ENCODE measurements around the gene C20orf144.
"Not testable (repeated sequence)": the region's sequence is repeated elsewhere in the genome, so short reads cannot be mapped to it uniquely, and the experiment has no call there.

Gene C20orf144

DNA sequence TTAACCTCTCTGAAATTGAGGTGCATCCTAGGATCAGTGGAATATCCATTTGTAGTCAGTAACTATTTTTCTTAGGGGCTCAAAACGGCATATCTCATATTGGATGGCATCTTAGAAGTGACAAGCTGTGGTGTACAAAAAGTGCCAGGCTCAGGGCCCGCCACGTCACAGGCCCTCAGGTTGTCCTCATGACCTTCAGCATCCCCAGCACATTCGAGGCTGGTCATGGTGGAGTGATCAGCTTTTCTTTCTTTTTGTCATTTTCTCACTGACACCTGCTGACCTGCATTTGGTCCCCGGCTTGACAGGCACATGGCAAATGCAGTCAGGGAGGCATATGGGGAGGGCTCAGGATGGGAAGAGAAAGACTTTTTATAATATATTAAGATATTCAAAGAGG, 31.2 kb downstream of the C20orf144 start:
- peak in 3 of 56 donors; percentile 39 to 57 (median 47) for DNase-seq

DNA sequence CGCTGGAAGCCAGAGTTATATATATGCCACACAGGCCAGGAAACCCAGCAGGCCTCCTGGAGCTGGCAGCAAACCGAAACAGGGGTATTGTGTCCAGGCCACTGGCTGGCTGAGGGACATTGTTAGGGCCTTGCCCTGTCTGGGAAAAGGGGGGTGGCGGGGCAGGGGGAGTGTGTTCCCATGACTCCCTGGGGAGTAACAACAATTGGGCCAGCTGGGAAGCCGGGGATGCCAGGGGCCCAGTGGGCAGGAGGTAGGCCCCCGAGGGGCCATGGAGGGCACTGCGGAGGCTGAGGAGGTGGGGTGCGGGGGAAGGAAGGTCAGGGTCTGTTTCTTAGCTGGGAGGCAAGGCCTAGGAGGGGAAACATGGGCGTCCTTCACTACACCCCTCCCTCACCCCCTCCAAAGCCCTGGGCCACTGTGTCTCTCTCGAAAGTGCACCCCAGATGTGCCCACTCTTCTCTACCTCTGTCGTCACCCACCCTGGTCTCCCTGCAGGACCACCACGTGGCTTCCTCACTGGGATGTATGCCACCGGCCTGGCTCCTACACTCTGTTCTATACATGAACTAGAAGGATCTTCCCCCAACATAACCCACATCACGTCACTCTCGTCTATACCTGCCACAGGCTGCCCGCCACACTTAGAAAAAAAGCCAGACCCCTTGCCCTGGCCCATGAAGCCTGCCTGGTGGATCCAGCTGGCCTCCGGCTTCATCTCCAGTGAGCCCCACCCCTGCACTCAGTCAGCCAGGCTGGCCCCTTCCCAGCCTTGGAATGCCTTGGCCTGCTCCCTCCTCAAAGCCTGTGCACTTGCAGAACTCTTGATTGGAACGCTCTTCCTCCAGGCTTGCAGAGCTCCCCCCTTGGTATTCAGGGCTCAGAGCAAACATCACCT, 31.9 kb downstream of the C20orf144 start:
- DNase-seq = peak in 52 of 56 donors; percentile 21 to 89 (median 76)

GRCh38 chr20:33694639-33695012, 32.5 kb downstream of the C20orf144 start:
- peak in 8 of 56 donors; percentile 28 to 58 (median 44) for DNase-seq

DNA sequence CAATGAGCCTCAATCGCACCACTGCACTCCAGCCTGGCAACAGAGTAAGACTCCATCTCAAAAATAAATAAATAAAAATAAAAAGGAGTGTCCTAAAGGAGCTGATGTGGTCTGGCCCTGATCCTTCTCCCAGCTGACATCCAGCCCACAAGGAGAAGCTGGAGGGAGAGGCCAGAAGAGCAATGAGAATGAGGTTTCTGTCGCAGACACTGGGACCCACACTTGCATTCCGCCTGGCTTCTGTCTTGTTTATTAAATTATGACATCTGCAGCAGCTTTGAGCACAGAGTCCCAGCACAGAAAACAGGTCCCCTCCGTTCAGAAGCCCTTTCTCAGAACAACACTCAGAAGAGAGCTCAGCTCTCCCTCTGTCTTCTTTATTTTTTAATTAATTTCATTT, 34.3 kb downstream of the C20orf144 start:
- DNase-seq = no peak

DNA sequence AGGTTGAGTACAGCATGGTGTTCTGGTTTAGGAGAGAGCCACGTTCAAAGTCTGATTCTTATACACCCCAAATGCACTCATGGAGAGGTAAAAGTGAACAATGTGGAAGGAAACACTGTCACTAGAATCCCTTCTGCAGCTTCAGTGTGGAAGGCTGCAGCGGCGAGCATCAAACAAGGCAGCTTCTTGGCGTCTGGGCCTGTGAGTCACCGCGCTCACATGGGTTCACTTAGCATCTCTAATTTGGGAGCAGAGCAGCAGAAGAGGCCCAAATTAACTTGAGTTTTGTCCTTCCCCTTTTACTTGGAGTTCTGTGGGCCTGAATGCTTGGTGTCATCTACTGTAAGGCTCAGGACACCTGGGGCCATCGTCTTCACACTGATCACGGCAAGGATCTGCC, 35.0 kb downstream of the C20orf144 start:
- peak in 40 of 56 donors; percentile 9 to 87 (median 54) for DNase-seq

GRCh38 chr20:33698966-33699365, 36.8 kb downstream of the C20orf144 start:
- DNase-seq = not testable (repeated sequence)

GRCh38 chr20:33700696-33701441, 38.7 kb downstream of the C20orf144 start:
- not testable (repeated sequence) for DNase-seq

GRCh38 chr20:33701629-33702450, 39.7 kb downstream of the C20orf144 start:
- peak in 3 of 56 donors; percentile 12 to 21 (median 19) for DNase-seq

GRCh38 chr20:33702861-33703260, 40.7 kb downstream of the C20orf144 start:
- DNase-seq = peak in 3 of 56 donors; percentile 1 to 13 (median 4)

GRCh38 chr20:33703498-33704137, 41.5 kb downstream of the C20orf144 start:
- no peak for DNase-seq

GRCh38 chr20:33704197-33704924, 42.2 kb downstream of the C20orf144 start:
- DNase-seq = peak in 4 of 56 donors; percentile 9 to 35 (median 24)

GRCh38 chr20:33707668-33708067, 45.5 kb downstream of the C20orf144 start:
- DNase-seq = no peak

DNA sequence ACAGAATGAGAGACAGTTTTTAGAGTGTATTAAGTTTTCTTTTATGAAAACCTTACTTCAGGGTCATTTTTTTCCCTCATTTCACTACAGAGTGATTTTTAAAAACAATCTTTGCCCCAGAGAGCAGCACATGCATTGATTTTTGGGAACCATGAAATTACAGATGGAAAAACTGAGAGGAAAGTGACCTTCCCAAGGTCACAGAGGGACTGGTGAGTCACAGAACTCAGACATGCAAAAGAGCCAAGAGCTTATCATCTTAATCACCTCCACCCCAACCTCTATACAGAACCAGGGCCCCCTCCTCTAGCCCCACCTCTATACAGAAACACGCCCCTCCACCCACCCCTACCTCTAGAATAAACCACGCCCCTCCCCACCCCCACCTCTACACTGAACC, 47.3 kb downstream of the C20orf144 start:
- DNase-seq = no peak

- DNase-seq = no peak
These were observed 47.9 kb downstream of the C20orf144 start for GRCh38 chr20:33709905-33710541.

DNA sequence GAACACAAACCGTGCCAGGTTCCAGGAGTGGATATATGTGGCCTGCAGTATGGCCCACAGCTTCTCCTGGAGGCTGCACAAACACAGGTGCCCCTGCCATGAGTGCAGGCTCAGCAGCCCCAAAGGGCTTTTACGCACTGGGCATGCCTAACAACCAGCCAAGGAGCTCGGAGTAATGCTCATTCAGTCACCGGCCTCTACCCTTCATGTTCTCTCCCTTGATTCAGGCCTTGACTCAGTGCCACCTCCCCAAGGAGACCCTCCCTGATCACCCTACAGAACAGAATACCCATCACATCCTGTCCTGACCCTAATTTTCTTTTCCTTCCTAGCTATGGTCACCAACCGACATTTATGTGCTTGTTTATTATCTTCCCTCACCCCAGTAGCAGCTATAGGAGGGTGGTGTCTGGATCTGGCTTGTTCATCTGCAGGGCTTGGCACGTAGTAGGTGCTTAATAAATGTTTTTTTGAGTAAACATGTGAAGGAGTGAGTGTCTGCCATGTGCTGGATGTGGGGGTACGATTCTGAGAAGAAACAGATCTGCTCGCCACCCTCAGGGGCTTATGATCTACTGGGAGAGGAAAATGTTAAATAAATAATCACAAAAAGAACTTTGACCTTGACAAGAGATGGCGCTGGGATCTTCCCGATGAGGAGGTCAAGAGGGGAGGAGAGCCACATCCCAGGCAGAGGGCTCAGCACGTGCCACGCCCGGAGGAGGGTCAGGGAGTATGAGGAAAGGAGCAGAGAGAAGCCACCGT, 48.7 kb downstream of the C20orf144 start:
- no peak for DNase-seq

- no peak for DNase-seq
These were observed 49.3 kb downstream of the C20orf144 start for GRCh38 chr20:33711446-33711738.
